Upper lobe of left lung (tissue), 4 donors: Measurements from ENCODE around the gene GON4L.

Source experiments
- CTCF ChIP-seq, 6 experiments: fragments of 450-650 bp in 4 of 6; fragments of 200-600 bp in 2 of 6; sonication (generic) in 2 of 6; IDR thresholded peaks; one replicate each; pipeline ENCODE4 v1.5.1; 2016 to 2019; ENCODE audit warnings: antibody characterized with exemption in 6 of 6
- EP300 ChIP-seq, 4 donors: sonication (generic); formaldehyde crosslinking; IDR thresholded peaks; one replicate each; pipeline ENCODE4 v1.5.1; 2017; ENCODE audit warnings: antibody characterized with exemption in 4 of 4, control low read depth in 2 of 4
- POLR2A ChIP-seq, 4 donors: fragments of 450-650 bp; IDR thresholded peaks; one replicate each; pipeline ENCODE4 v1.5.1; 2016 to 2017; ENCODE audit warnings: antibody characterized with exemption in 4 of 4, mild to moderate bottlenecking in 2 of 4
- POLR2AphosphoS5 ChIP-seq, 2 donors: sonication (generic); formaldehyde crosslinking; IDR thresholded peaks; one replicate each; pipeline ENCODE4 v1.5.1; 2017; ENCODE audit warnings: antibody characterized with exemption in 2 of 2

- TF ChIP-seq CTCF (IDR thresholded peaks at IDR 0.05) (no peak), POLR2AphosphoS5 (IDR thresholded peaks at IDR 0.05) (no peak), POLR2A (IDR thresholded peaks at IDR 0.05) (no peak), EP300 (IDR thresholded peaks at IDR 0.05) (no peak)
These were observed 12.1 kb downstream of the GON4L start for GRCh38 chr1:155844860-155845421.
